Ovary (tissue), 9 donors: Measurements from ENCODE around the gene SETSIP. TPM values are rescaled to one million over a fixed set of nuclear protein-coding genes. Genes with fewer than 3 reads are reported as not detected.

Experiments used
- DNase-seq, 5 donors: peaks; one replicate each; pipeline ENCODE4 v3.0.0-alpha.2; 2019 to 2020
- H3K27ac ChIP-seq, 2 donors: fragments of 200-600 bp; one replicate each; pipeline versions ENCODE4 v1.5.1 to v1.8.0; 2019 to 2022
- H3K27me3 ChIP-seq: fragments of 200-600 bp; one replicate; pipeline ENCODE4 v1.8.0; 2022
- H3K36me3 ChIP-seq: fragments of 200-600 bp; sonication (generic); one replicate; pipeline ENCODE4 v1.5.1; 2019
- H3K4me1 ChIP-seq: one replicate; pipeline ENCODE4 v1.8.1; 2013; ENCODE audit warnings: mild to moderate bottlenecking, moderate library complexity; ENCODE audit not compliant: insufficient read depth
- H3K4me3 ChIP-seq: fragments of 200-600 bp; sonication (generic); one replicate; pipeline ENCODE4 v1.5.1; 2017
- H3K9me3 ChIP-seq, 2 donors: fragments of 200-600 bp in 1 of 2; sonication (generic) in 1 of 2; one replicate each; pipeline versions ENCODE4 v1.5.1 to v1.8.1; 2013 to 2019; ENCODE audit warnings: mild to moderate bottlenecking in 1 of 2, moderate library complexity in 1 of 2
- CTCF ChIP-seq, 3 donors: fragments of 450-650 bp in 2 of 3; fragments of 200-600 bp in 1 of 3; IDR thresholded peaks; one replicate each; pipeline versions ENCODE4 v1.5.1 to v1.8.0; 2016 to 2022; ENCODE audit warnings: antibody characterized with exemption in 3 of 3, mild to moderate bottlenecking in 1 of 3
- EP300 ChIP-seq: sonication (generic); formaldehyde crosslinking; IDR thresholded peaks from one replicate; pipeline ENCODE4 v1.6.1; 2017; ENCODE audit warnings: antibody characterized with exemption
- POLR2A ChIP-seq: fragments of 450-650 bp; IDR thresholded peaks from one replicate; pipeline ENCODE4 v1.6.1; 2017; ENCODE audit warnings: antibody characterized with exemption, mild to moderate bottlenecking, moderate library complexity
- WGBS, 3 donors: extraction: QIAGEN DNeasy Blood & Tissue Kit in 1 of 3; methylation state at CpG; one replicate each; pipeline versions ENCODE4 v1.1.5 to v1.1.7; 2013 to 2017; 5-methylcytosine and 5-hydroxymethylcytosine counted together
- intact Hi-C, 4 donors: fragments of 100-400 bp; cut with DNase I; formaldehyde crosslinking; loops; one replicate each; pipeline versions ENCODE4 v1.11.0 to v1.15.1; 2022 to 2023
- polyA plus RNA-seq, 2 donors: library from polyadenylated mRNA; stranded (reverse); fragments of 200-250 nt in 1 of 2; fragments of 350-450 nt in 1 of 2; fragmentation: Illumina TruSeq in 1 of 2; extraction: RNeasy Lipid Tissue Mini Kit (QIAGEN cat#74804) in 1 of 2; gene quantifications; one replicate each; pipeline ENCODE4 v1.2.3, GENCODE V29; 2013 to 2014
- total RNA-seq, 7 donors: library from RNA; depleted of rRNA in 2 of 7; stranded (reverse); fragments of >200 nt in 2 of 7; fragmentation: NEBNext Ultra II Directional in 3 of 7; extraction: Animal tissue kit (Norgen Biotek cat#: 25700) in 3 of 7; gene quantifications; one replicate each; pipeline versions ENCODE4 v1.1.0 to v1.2.4, GENCODE V29; 2016 to 2023
- donor health status: DM: no; HTN: no; CAD: no; lungs with moderate emphysema.
- donor health status: DM: no; HTN: no; CAD: no.
- donor health status: Bipolar disorder and iron deficiency.
- donor health status: DM: yes; HTN: yes; CAD: no.
- donor health status: DM: no; HTN: no; CAD: no.
- donor health status: DM: yes; HTN: yes; CAD: no.

The SETSIP gene
- total and polyA plus RNA-seq, 9 donors: not detected

- intact Hi-C loops: no loop called here
- no peaks in the 10 kb centered on the region for H3K9me3 ChIP-seq
- TF ChIP-seq EP300 (no peak), POLR2A (no peak), CTCF (IDR thresholded peaks at IDR 0.05) (no peak)
- 18 to 38% (median 25%) methylated on average over 2 of the region's 2 CpGs for WGBS, 3 donors
- no peaks in the 10 kb centered on the region for H3K27me3 ChIP-seq
- H3K4me1 ChIP-seq: no peaks in the 10 kb centered on the region
- no peak overlapping the region for H3K4me3 ChIP-seq
- no peaks in the 10 kb centered on the region for H3K36me3 ChIP-seq
- H3K27ac ChIP-seq: no peak overlapping the region
- DNase-seq: no peak
These were observed 33.4 kb upstream of the SETSIP start for GRCh38 chr1:92108631-92109030.

GRCh38 chr1:92105546-92106081, 30.4 kb upstream of the SETSIP start:
- Histone ChIP-seq H3K36me3 (no peaks in the 10 kb centered on the region), H3K27ac (no peak overlapping the region), H3K27me3 (no peaks in the 10 kb centered on the region), H3K9me3 (no peaks in the 10 kb centered on the region), H3K4me3 (no peak overlapping the region), H3K4me1 (no peaks in the 10 kb centered on the region)
- TF ChIP-seq EP300: no peak
- no peak for DNase-seq
- 80 to 81% (median 81%) methylated on average over 3 of the region's 3 CpGs for WGBS, 3 donors
- intact Hi-C loops: no loop called here

- Histone ChIP-seq H3K36me3 (no peaks in the 10 kb centered on the region), H3K4me1 (no peaks in the 10 kb centered on the region), H3K4me3 (no peak overlapping the region), H3K9me3 (no peaks in the 10 kb centered on the region), H3K27ac (no peak overlapping the region), H3K27me3 (no peaks in the 10 kb centered on the region)
- DNase-seq: no peak
- TF ChIP-seq POLR2A (no peak), EP300 (no peak), CTCF (IDR thresholded peaks at IDR 0.05) (no peak)
- intact Hi-C loops: no loop called here
These were observed 21.1 kb upstream of the SETSIP start for GRCh38 chr1:92096317-92096716.

- no peaks in the 10 kb centered on the region for H3K4me1 ChIP-seq
- no peak overlapping the region for H3K27ac ChIP-seq
- no peaks in the 10 kb centered on the region for H3K9me3 ChIP-seq
- WGBS, 3 donors: 97 to 98% (median 97%) methylated on average over 5 of the region's 5 CpGs
- H3K4me3 ChIP-seq: no peak overlapping the region
- TF ChIP-seq CTCF (IDR thresholded peaks at IDR 0.05): no peak
- TF ChIP-seq POLR2A: no peak
- no peak for TF ChIP-seq EP300
- intact Hi-C loops: no loop called here
- no peaks in the 10 kb centered on the region for H3K27me3 ChIP-seq
- no peaks in the 10 kb centered on the region for H3K36me3 ChIP-seq
- no peak for DNase-seq
These were observed 20.7 kb upstream of the SETSIP start for GRCh38 chr1:92095874-92096273.

GRCh38 chr1:92094595-92094994, 19.4 kb upstream of the SETSIP start:
- TF ChIP-seq CTCF (IDR thresholded peaks at IDR 0.05) (no peak), POLR2A (no peak), EP300 (no peak)
- intact Hi-C loops: no loop called here
- Histone ChIP-seq H3K36me3 (no peaks in the 10 kb centered on the region), H3K27ac (no peak overlapping the region), H3K4me1 (no peaks in the 10 kb centered on the region), H3K27me3 (no peaks in the 10 kb centered on the region), H3K9me3 (no peaks in the 10 kb centered on the region), H3K4me3 (no peak overlapping the region)
- DNase-seq: no peak
- 88 to 96% (median 92%) methylated on average over 1 of the region's 1 CpG for WGBS, 3 donors
